IgD-negative memory B cell (primary cell): ENCODE data around the gene ERVK3-1. TPM values are rescaled to one million over a fixed set of nuclear protein-coding genes. Genes with fewer than 3 reads are reported as not detected.
"Not testable (repeated sequence)": the region's sequence is repeated elsewhere in the genome, so short reads cannot be mapped to it uniquely, and the experiment has no call there.

Experiments used
- H3K27ac Mint-ChIP-seq, 3 donors: one replicate each; pipeline ENCODE4 v1.8.0; 2020 to 2022; ENCODE audit warnings: mild to moderate bottlenecking in 3 of 3, mixed read lengths in 3 of 3, moderate library complexity in 1 of 3
- H3K27me3 Mint-ChIP-seq: one replicate; pipeline ENCODE4 v1.8.0; 2021; ENCODE audit warnings: mixed read lengths
- H3K36me3 Mint-ChIP-seq: one replicate; pipeline ENCODE4 v1.8.0; 2020; ENCODE audit warnings: mild to moderate bottlenecking, mixed read lengths
- H3K4me1 Mint-ChIP-seq, 3 donors: one replicate each; pipeline ENCODE4 v1.8.0; 2020 to 2022; ENCODE audit warnings: mixed read lengths in 3 of 3, mild to moderate bottlenecking in 1 of 3
- H3K4me3 Mint-ChIP-seq, 4 donors: one replicate each; pipeline ENCODE4 v1.8.0; 2020 to 2022; ENCODE audit warnings: mild to moderate bottlenecking in 4 of 4, mixed read lengths in 4 of 4, moderate library complexity in 3 of 4
- H3K9me3 Mint-ChIP-seq, 3 donors: one replicate each; pipeline ENCODE4 v1.8.0; 2020 to 2021; ENCODE audit warnings: mixed read lengths in 3 of 3, mild to moderate bottlenecking in 1 of 3
- polyA plus RNA-seq: library from polyadenylated mRNA; unstranded; fragments of 300-500 nt; fragmentation: Illumina TruSeq; gene quantifications from one replicate; pipeline ENCODE4 v1.2.3, GENCODE V29; 2021

The ERVK3-1 gene
- polyA plus RNA-seq, 1 donor from 2014 or later: 76.1 TPM

- Mint-ChIP-seq H3K4me1 (peaks cover 11 to 20% (median 17%) of the 10 kb centered on the region in 3 donors), H3K9me3 (peaks cover 0 to 2% (median 0%) of the 10 kb centered on the region in 3 donors), H3K4me3 (peak overlapping the region; percentile 88 to 99 (median 92)), H3K36me3 (peaks cover 3% of the 10 kb centered on the region), H3K27me3 (no peaks in the 10 kb centered on the region), H3K27ac (peak overlapping the region; percentile 59 to 88 (median 88))
Measured at GRCh38 chr19:58346961-58347929, 42.1 kb downstream of the ERVK3-1 start.

- Mint-ChIP-seq H3K27ac (peak overlapping the region; percentile 59 to 88 (median 88)), H3K4me1 (peaks cover 11 to 20% (median 15%) of the 10 kb centered on the region in 3 donors), H3K4me3 (peak overlapping the region; percentile 88 to 99 (median 92))
- not testable (repeated sequence) for H3K36me3 Mint-ChIP-seq, H3K27me3 Mint-ChIP-seq, H3K9me3 Mint-ChIP-seq
Measured at GRCh38 chr19:58348080-58348479, 42.9 kb downstream of the ERVK3-1 start.

GRCh38 chr19:58349590-58349989, 44.4 kb downstream of the ERVK3-1 start:
- peak overlapping the region in 3 of 4 donors; percentile 50 to 89 (median 59) for H3K4me3 Mint-ChIP-seq
- H3K27ac Mint-ChIP-seq: peak overlapping the region in 2 of 3 donors; percentile 45 to 53
- no peaks in the 10 kb centered on the region for H3K27me3 Mint-ChIP-seq
- peaks cover 11 to 20% (median 15%) of the 10 kb centered on the region in 3 donors for H3K4me1 Mint-ChIP-seq
- peaks cover 0 to 2% (median 0%) of the 10 kb centered on the region in 3 donors for H3K9me3 Mint-ChIP-seq
- peaks cover 3% of the 10 kb centered on the region for H3K36me3 Mint-ChIP-seq

GRCh38 chr19:58350001-58350861, 45.1 kb downstream of the ERVK3-1 start:
- Mint-ChIP-seq H3K36me3 (peaks cover 3% of the 10 kb centered on the region), H3K4me3 (peak overlapping the region in 3 of 4 donors; percentile 59 to 63 (median 60)), H3K27ac (peak overlapping the region in 2 of 3 donors; percentile 45 to 53), H3K27me3 (no peaks in the 10 kb centered on the region), H3K9me3 (peaks cover 0 to 2% (median 0%) of the 10 kb centered on the region in 3 donors), H3K4me1 (peaks cover 11 to 20% (median 15%) of the 10 kb centered on the region in 3 donors)

- peaks cover 0 to 2% (median 0%) of the 10 kb centered on the region in 3 donors for H3K9me3 Mint-ChIP-seq
- peak overlapping the region; percentile 27 to 60 (median 44) for H3K4me3 Mint-ChIP-seq
- peaks cover 3% of the 10 kb centered on the region for H3K36me3 Mint-ChIP-seq
- peaks cover 2% of the 10 kb centered on the region for H3K27me3 Mint-ChIP-seq
- H3K27ac Mint-ChIP-seq: no peak overlapping the region
- peaks cover 10 to 18% (median 11%) of the 10 kb centered on the region in 3 donors for H3K4me1 Mint-ChIP-seq
Measured at GRCh38 chr19:58350871-58351557, 45.8 kb downstream of the ERVK3-1 start.

- Mint-ChIP-seq H3K36me3 (peaks cover 3% of the 10 kb centered on the region), H3K9me3 (peaks cover 0 to 2% (median 0%) of the 10 kb centered on the region in 3 donors), H3K27me3 (peaks cover 2% of the 10 kb centered on the region), H3K4me3 (peak overlapping the region in 1 of 4 donors; percentile 60), H3K27ac (no peak overlapping the region), H3K4me1 (peaks cover 10 to 17% (median 11%) of the 10 kb centered on the region in 3 donors)
Measured at GRCh38 chr19:58351558-58351878, 46.3 kb downstream of the ERVK3-1 start.

- H3K9me3 Mint-ChIP-seq: peaks cover 0 to 2% (median 0%) of the 10 kb centered on the region in 3 donors
- peak overlapping the region in 1 of 3 donors; percentile 86 for H3K27ac Mint-ChIP-seq
- H3K27me3 Mint-ChIP-seq: peaks cover 2% of the 10 kb centered on the region
- peaks cover 3% of the 10 kb centered on the region for H3K36me3 Mint-ChIP-seq
- H3K4me1 Mint-ChIP-seq: peaks cover 8 to 13% (median 10%) of the 10 kb centered on the region in 3 donors
- peak overlapping the region in 1 of 4 donors; percentile 23 for H3K4me3 Mint-ChIP-seq
Measured at GRCh38 chr19:58351990-58352755, 47.0 kb downstream of the ERVK3-1 start.

GRCh38 chr19:58352760-58353671, 47.8 kb downstream of the ERVK3-1 start, which contains the start of gene A1BG:
Gene A1BG, minus strand, starts transcription at chr19:58353492. Its CDS starts 55 bp downstream, at chr19:58353437.
- peaks cover 2% of the 10 kb centered on the region for H3K27me3 Mint-ChIP-seq
- H3K9me3 Mint-ChIP-seq: peaks cover 0 to 2% (median 0%) of the 10 kb centered on the region in 3 donors
- H3K36me3 Mint-ChIP-seq: peaks cover 3% of the 10 kb centered on the region
- no peak within 1 kb of the TSS for H3K4me3 Mint-ChIP-seq
- H3K27ac Mint-ChIP-seq: peak within 1 kb of the TSS in 2 of 3 donors; percentile 39 to 86
- H3K4me1 Mint-ChIP-seq: peaks cover 8 to 13% (median 10%) of the 10 kb centered on the region in 3 donors

- H3K4me3 Mint-ChIP-seq: no peak overlapping the region
- H3K36me3 Mint-ChIP-seq: peaks cover 3% of the 10 kb centered on the region
- peaks cover 0 to 2% (median 0%) of the 10 kb centered on the region in 3 donors for H3K9me3 Mint-ChIP-seq
- H3K27ac Mint-ChIP-seq: peak overlapping the region in 1 of 3 donors; percentile 39
- H3K27me3 Mint-ChIP-seq: peaks cover 2% of the 10 kb centered on the region
- H3K4me1 Mint-ChIP-seq: peaks cover 5 to 6% (median 6%) of the 10 kb centered on the region in 3 donors
Measured at GRCh38 chr19:58353717-58354477, 48.7 kb downstream of the ERVK3-1 start.

- peaks cover under 1% of the 10 kb centered on the region for H3K36me3 Mint-ChIP-seq
- H3K4me1 Mint-ChIP-seq: peaks cover 2 to 5% (median 3%) of the 10 kb centered on the region in 3 donors
- peak overlapping the region in 1 of 4 donors; percentile 70 for H3K4me3 Mint-ChIP-seq
- peaks cover 0 to 2% (median 0%) of the 10 kb centered on the region in 3 donors for H3K9me3 Mint-ChIP-seq
- H3K27me3 Mint-ChIP-seq: peaks cover 2% of the 10 kb centered on the region
- peak overlapping the region in 1 of 3 donors; percentile 39 for H3K27ac Mint-ChIP-seq
Measured at GRCh38 chr19:58354478-58355030, 49.4 kb downstream of the ERVK3-1 start.

GRCh38 chr19:58355215-58355796, 50.1 kb downstream of the ERVK3-1 start:
- H3K4me1 Mint-ChIP-seq: peaks cover 0 to 2% (median 1%) of the 10 kb centered on the region in 3 donors
- peaks cover 2% of the 10 kb centered on the region for H3K27me3 Mint-ChIP-seq
- H3K9me3 Mint-ChIP-seq: no peaks in the 10 kb centered on the region
- no peaks in the 10 kb centered on the region for H3K36me3 Mint-ChIP-seq
- peak overlapping the region; percentile 8 to 70 (median 56) for H3K4me3 Mint-ChIP-seq
- H3K27ac Mint-ChIP-seq: peak overlapping the region in 1 of 3 donors; percentile 72
